PC-3 (cell line): ENCODE data around the gene KRTAP10-11.

ENCODE experiments used
- EZH2 ChIP-seq: fragments of 300-600 bp; sonication (generic); IDR thresholded peaks from one replicate; pipeline ENCODE4 v1.6.1; 2017; ENCODE audit warnings: antibody characterized with exemption, mild to moderate bottlenecking, low read length; ENCODE audit not compliant: unreplicated experiment
- EZH2phosphoT487 ChIP-seq: fragments of 300-600 bp; sonication (generic); IDR thresholded peaks from 2 replicates; pipeline ENCODE4 v1.6.1; 2018; ENCODE audit warnings: mild to moderate bottlenecking, antibody characterized with exemption, low read length, borderline replicate concordance
- TF ChIP-seq, protein P1 (sequence below): fragments of 300-600 bp; sonication (generic); conservative IDR thresholded peaks from 2 replicates; pipeline ENCODE4 v1.5.1; 2017; ENCODE audit warnings: antibody characterized with exemption, low read depth, mild to moderate bottlenecking, low read length

DNA sequence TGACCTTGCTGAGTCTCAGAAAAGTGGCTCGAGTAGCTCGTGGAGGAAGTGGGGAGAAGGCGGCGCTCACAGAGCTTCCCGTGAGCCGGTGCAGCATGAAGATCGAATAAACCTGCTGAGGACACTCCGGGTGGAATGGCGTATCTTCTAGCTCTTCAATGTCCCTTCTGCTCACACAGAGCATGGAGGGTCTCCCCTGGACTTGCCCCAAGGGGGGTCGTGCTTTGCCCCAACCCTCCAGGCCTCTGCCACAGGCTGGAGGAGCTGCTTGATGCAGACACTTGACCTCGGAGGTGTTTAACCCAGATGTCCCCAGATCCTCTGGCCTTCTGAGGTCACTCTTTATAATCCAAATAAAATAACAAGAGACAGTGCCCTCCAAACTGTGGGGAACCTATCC lies 48.6 kb downstream of the KRTAP10-11 start:
- TF ChIP-seq, protein P1, sequence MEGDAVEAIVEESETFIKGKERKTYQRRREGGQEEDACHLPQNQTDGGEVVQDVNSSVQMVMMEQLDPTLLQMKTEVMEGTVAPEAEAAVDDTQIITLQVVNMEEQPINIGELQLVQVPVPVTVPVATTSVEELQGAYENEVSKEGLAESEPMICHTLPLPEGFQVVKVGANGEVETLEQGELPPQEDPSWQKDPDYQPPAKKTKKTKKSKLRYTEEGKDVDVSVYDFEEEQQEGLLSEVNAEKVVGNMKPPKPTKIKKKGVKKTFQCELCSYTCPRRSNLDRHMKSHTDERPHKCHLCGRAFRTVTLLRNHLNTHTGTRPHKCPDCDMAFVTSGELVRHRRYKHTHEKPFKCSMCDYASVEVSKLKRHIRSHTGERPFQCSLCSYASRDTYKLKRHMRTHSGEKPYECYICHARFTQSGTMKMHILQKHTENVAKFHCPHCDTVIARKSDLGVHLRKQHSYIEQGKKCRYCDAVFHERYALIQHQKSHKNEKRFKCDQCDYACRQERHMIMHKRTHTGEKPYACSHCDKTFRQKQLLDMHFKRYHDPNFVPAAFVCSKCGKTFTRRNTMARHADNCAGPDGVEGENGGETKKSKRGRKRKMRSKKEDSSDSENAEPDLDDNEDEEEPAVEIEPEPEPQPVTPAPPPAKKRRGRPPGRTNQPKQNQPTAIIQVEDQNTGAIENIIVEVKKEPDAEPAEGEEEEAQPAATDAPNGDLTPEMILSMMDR = no peak
- TF ChIP-seq EZH2phosphoT487 = no peak
- no peak for TF ChIP-seq EZH2
